HepG2 (cell line): ENCODE results near the gene AKAP8L. TPM values are rescaled to one million over a fixed set of nuclear protein-coding genes. Genes with fewer than 3 reads are reported as not detected.
"Not testable (repeated sequence)": the region's sequence is repeated elsewhere in the genome, so short reads cannot be mapped to it uniquely, and the experiment has no call there.

Experiments
- ATAC-seq: fragments of 200-7000 bp; cut with Tn5 transposase; 3 replicates; pipeline ENCODE4 v1.9.1; 2020; ENCODE audit warnings: mild to moderate bottlenecking, moderate library complexity
- BruUV-seq: library from RNA; stranded (reverse); fragments of 400-500 nt; replicated peaks from 2 replicates; lab custom pipeline; 2021; lab: Mats Ljungman, UMichigan
- CTCF ChIA-PET: fragments of 300-600 bp; formaldehyde crosslinking; extraction: SDS; loops from one replicate; lab custom pipeline; 2021; ENCODE audit warnings: low total read pairs, inconsistent platforms, low intra/inter-chr PET ratio; lab: Yijun Ruan, JAX
- POLR2A ChIA-PET: fragments of 350-600 bp; sonication (Branson Sonifier 250); formaldehyde crosslinking; loops from one replicate; lab custom pipeline; 2020; ENCODE audit warnings: antibody characterized with exemption, inconsistent platforms; lab: Yijun Ruan, JAX
- DNase-seq: peaks from one replicate; pipeline ENCODE4 v3.0.0-alpha.2; 2015; ENCODE audit warnings: low spot score
- FAIRE-seq: peaks from 3 replicates; lab custom pipeline; 2011; peaks lifted over from hg19 to GRCh38; lab: Jason Lieb, UNC
- H2AFZ ChIP-seq: one replicate; pipeline ENCODE4 v1.6.1; 2011; ENCODE audit warnings: low read length, inconsistent platforms
- H3K27ac ChIP-seq: fragments of 300-600 bp; 3 replicates; pipeline ENCODE4 v1.8.0; 2011; ENCODE audit warnings: mixed run types, mild to moderate bottlenecking, mixed read lengths, low read length, inconsistent platforms; ENCODE audit not compliant: insufficient read depth; ENCODE audit errors: extremely low read length
- H3K27me3 ChIP-seq, 2 experiments: fragments of 200-600 bp in 1 of 2; 2 replicates in 1 of 2; 3 replicates in 1 of 2; pipeline versions ENCODE4 v1.6.0 to v1.8.0; 2011; ENCODE audit warnings: low read length in 2 of 2, mild to moderate bottlenecking in 2 of 2, moderate library complexity in 2 of 2, inconsistent platforms in 1 of 2; ENCODE audit not compliant: insufficient read depth in 2 of 2, control insufficient read depth in 1 of 2
- H3K36me3 ChIP-seq, 2 experiments: fragments of 200-600 bp in 1 of 2; replicated peaks in 1 of 2; 2 replicates in 1 of 2; 3 replicates in 1 of 2; pipeline versions ENCODE4 v1.5.1 to v1.8.0; 2011; ENCODE audit warnings: low read length in 2 of 2, inconsistent platforms in 1 of 2; ENCODE audit not compliant: insufficient read depth in 2 of 2, control insufficient read depth in 1 of 2
- H3K4me1 ChIP-seq: 2 replicates; pipeline ENCODE4 v1.5.1; 2012; ENCODE audit warnings: low read length, inconsistent platforms; ENCODE audit not compliant: insufficient read depth
- H3K4me2 ChIP-seq: 2 replicates; pipeline ENCODE4 v1.6.0; 2011; ENCODE audit warnings: low read depth, low read length, inconsistent platforms
- H3K4me3 ChIP-seq, 3 experiments: fragments of 200-600 bp in 1 of 3; sonication (generic), shearing (Covaris generic) in 1 of 3; replicated peaks in 1 of 3; 2 replicates each; pipeline ENCODE4 v1.5.1; 2011 to 2016; ENCODE audit warnings: low read length in 3 of 3, inconsistent platforms in 2 of 3, low read depth in 2 of 3, mild to moderate bottlenecking in 2 of 3, control low read depth in 1 of 3, mixed read lengths in 1 of 3; ENCODE audit not compliant: insufficient read depth in 1 of 3
- H3K79me2 ChIP-seq: one replicate; pipeline ENCODE4 v1.6.1; 2011; ENCODE audit warnings: low read length, inconsistent platforms; ENCODE audit not compliant: insufficient read depth
- H3K9ac ChIP-seq: 2 replicates; pipeline ENCODE4 v1.6.0; 2011; ENCODE audit warnings: mild to moderate bottlenecking, low read depth, low read length, inconsistent platforms; ENCODE audit not compliant: insufficient read depth
- H3K9me3 ChIP-seq: 2 replicates; pipeline ENCODE4 v1.5.1; 2012; ENCODE audit warnings: mild to moderate bottlenecking, low read length
- H4K20me1 ChIP-seq: 2 replicates; pipeline ENCODE4 v1.6.0; 2011; ENCODE audit warnings: inconsistent platforms, mild to moderate bottlenecking, low read length, moderate library complexity; ENCODE audit not compliant: insufficient read depth
- ATM ChIP-seq: fragments of 450-650 bp; IDR thresholded peaks from 2 replicates; pipeline ENCODE4 v1.7.1; 2017; ENCODE audit warnings: mild to moderate bottlenecking, borderline replicate concordance
- HNRNPH1 ChIP-seq: fragments of 200-400 bp; formaldehyde crosslinking; optimal IDR thresholded peaks from 2 replicates; pipeline ENCODE3; 2017; ENCODE audit warnings: mild to moderate bottlenecking, low read depth, low read length
- TBL1XR1 ChIP-seq: fragments of 150-350 bp; IDR thresholded peaks from 2 replicates; pipeline ENCODE4 v1.6.1; 2014; ENCODE audit warnings: borderline replicate concordance, low read length; ENCODE audit not compliant: partially characterized antibody
- ZFP62 ChIP-seq: sonication (generic); formaldehyde crosslinking; IDR thresholded peaks from 2 replicates; pipeline ENCODE4 v1.4.0; 2020; ENCODE audit warnings: missing genetic modification reagents
- WGBS: methylation state at CpG from one replicate; pipeline ENCODE4 v1.1.6; 2017; ENCODE audit warnings: low lambda C conversion rate; 5-methylcytosine and 5-hydroxymethylcytosine counted together
- in situ Hi-C: cut with HindIII; loops from 2 replicates; pipeline ENCODE4 v1.10.0; 2017; ENCODE audit warnings: low pct_unique_long_range_greater_than_20kb; ENCODE audit not compliant: extremely low pct_ligation_motif_present
- intact Hi-C: fragments of 100-400 bp; cut with micrococcal nuclease; formaldehyde crosslinking; loops from one replicate; pipeline ENCODE4 v1.10.0; 2022; ENCODE audit not compliant: unreplicated experiment
- polyA plus RNA-seq, 8 experiments: library from polyadenylated mRNA; depleted of rRNA in 3 of 8; stranded (reverse) in 7 of 8; unstranded in 1 of 8; fragments of >200 nt; fragmentation: Illumina TruSeq in 4 of 8; extraction: Trizol in 4 of 8; gene quantifications; 2 replicates each; pipeline versions ENCODE4 v1.2.1 to v1.2.3, GENCODE V29; 2011 to 2016; ENCODE audit warnings: low read depth in 4 of 8, missing spikeins in 1 of 8, mixed read lengths in 1 of 8; ENCODE audit not compliant: insufficient read depth in 1 of 8
- total RNA-seq, 5 experiments: library from RNA; depleted of rRNA; stranded (reverse); fragments of >200 nt; fragmentation: Illumina TruSeq; extraction: Trizol; gene quantifications; 2 replicates each; pipeline ENCODE4 v1.2.3, GENCODE V29; 2016; ENCODE audit warnings: low read depth in 1 of 5
- TF ChIP-seq, protein P1 (sequence below): sonication (generic); formaldehyde crosslinking; IDR thresholded peaks from 2 replicates; pipeline ENCODE4 v1.8.1; 2022; ENCODE audit warnings: mild to moderate bottlenecking, missing genetic modification reagents

AKAP8L gene
- total and polyA plus RNA-seq, 2 of the 13 experiments (the other 11 are each of a cell fraction or from before 2014, with no cell fraction given), result 48.2 to 49.6 TPM

DNA sequence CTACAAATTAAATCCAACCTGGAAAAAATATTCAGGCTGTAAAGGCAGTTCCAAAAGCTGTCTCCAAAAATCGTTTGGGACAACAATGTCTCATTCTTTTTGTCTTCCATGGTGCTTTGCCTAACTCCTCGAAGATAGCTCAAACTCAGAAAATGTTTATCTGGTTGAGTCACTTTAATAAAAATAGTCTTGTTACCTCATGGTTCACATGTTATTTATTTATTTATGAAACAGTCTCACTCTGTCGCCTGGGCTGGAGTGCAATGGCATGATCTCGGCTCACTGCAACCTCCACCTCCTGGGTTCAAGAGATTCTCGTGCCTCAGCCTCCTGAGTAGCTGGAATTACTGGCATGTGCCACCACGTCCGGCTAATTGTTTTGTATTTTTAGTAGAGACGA is 81.6 kb downstream of the AKAP8L start (continued):
- TF ChIP-seq, protein P1, sequence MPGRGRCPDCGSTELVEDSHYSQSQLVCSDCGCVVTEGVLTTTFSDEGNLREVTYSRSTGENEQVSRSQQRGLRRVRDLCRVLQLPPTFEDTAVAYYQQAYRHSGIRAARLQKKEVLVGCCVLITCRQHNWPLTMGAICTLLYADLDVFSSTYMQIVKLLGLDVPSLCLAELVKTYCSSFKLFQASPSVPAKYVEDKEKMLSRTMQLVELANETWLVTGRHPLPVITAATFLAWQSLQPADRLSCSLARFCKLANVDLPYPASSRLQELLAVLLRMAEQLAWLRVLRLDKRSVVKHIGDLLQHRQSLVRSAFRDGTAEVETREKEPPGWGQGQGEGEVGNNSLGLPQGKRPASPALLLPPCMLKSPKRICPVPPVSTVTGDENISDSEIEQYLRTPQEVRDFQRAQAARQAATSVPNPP (CRISPR knock-in tag), result no peak
- TF ChIP-seq ATM, result no peak
- TF ChIP-seq TBL1XR1, result no peak
- no peak for TF ChIP-seq ZFP62 (CRISPR knock-in tag)
- TF ChIP-seq HNRNPH1, result no peak

DNA sequence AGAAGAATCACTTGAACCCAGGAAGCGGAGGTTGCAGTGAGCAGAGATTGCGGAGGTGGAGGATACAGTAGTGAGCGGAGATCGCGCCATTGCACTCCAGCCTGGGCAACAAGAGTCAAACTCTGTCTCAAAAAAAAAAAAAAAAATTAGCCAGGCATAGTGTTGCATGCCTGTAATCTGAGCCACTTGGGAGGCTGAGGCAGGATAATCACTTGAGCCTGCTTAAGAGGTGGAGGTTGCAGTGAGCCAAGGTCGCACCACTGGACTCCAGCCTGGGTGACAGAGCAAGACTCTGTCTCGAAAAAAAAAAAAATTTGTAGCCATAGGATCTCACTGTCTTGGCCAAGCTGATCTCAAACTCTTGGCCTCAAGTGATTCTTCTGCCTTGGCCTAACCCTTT is 82.8 kb downstream of the AKAP8L start:
- WGBS, result 83% methylated on average over 7 of the region's 7 CpGs
- not testable (repeated sequence) for H3K4me2 ChIP-seq, BruUV-seq

More for the DNA sequence above, 82.8 kb downstream of the AKAP8L start:
- H3K9ac ChIP-seq, H3K9me3 ChIP-seq, H3K4me3 ChIP-seq, POLR2A ChIA-PET, DNase-seq, H3K36me3 ChIP-seq, H4K20me1 ChIP-seq, H3K27me3 ChIP-seq, CTCF ChIA-PET, H2AFZ ChIP-seq, ATAC-seq, H3K27ac ChIP-seq, in situ Hi-C loops, FAIRE-seq, intact Hi-C loops: not testable (repeated sequence)
- H3K4me1 ChIP-seq, result peaks cover 11% of the 10 kb centered on the region
- peaks cover 18% of the 10 kb centered on the region for H3K79me2 ChIP-seq
